ENCODE results near the gene KLHL4.
A peak's percentile ranks its signal among the peaks of the same experiment; 100 is the strongest.
"Not testable (repeated sequence)": the region's sequence is repeated elsewhere in the genome, so short reads cannot be mapped to it uniquely, and the experiment has no call there.

KLHL4 gene

GRCh38 chrX:87664381-87664780 is 146.8 kb downstream of the KLHL4 start:
- DNase-seq (ENCODE audit: low spot score): peak; percentile 5

GRCh38 chrX:87679849-87680248 is 162.2 kb downstream of the KLHL4 start:
- no peak for DNase-seq (ENCODE audit: low spot score)

- no peak for DNase-seq (ENCODE audit: low spot score)
Measured at GRCh38 chrX:87687703-87688102, 170.1 kb downstream of the KLHL4 start.

GRCh38 chrX:87688113-87688748 is 170.6 kb downstream of the KLHL4 start:
- not testable (repeated sequence) for DNase-seq (ENCODE audit: low spot score)

GRCh38 chrX:87689218-87689617 is 171.6 kb downstream of the KLHL4 start:
- DNase-seq (ENCODE audit: low spot score): not testable (repeated sequence)

GRCh38 chrX:87693204-87693603 is 175.6 kb downstream of the KLHL4 start:
- DNase-seq (ENCODE audit: low spot score): no peak

GRCh38 chrX:87697409-87697808 is 179.8 kb downstream of the KLHL4 start:
- DNase-seq (ENCODE audit: low spot score): no peak

GRCh38 chrX:87702795-87703194 is 185.2 kb downstream of the KLHL4 start:
- DNase-seq (ENCODE audit: low spot score): no peak

GRCh38 chrX:87703469-87703868 is 185.9 kb downstream of the KLHL4 start:
- DNase-seq (ENCODE audit: low spot score): not testable (repeated sequence)

GRCh38 chrX:87706134-87706533 is 188.5 kb downstream of the KLHL4 start:
- DNase-seq (ENCODE audit: low spot score): no peak

GRCh38 chrX:87710580-87710979 is 193.0 kb downstream of the KLHL4 start:
- no peak for DNase-seq (ENCODE audit: low spot score)

Measured in AG08395 (cell line).